GM18870 (cell line): ENCODE measurements around the gene COMMD1.
"Not testable (repeated sequence)": the region's sequence is repeated elsewhere in the genome, so short reads cannot be mapped to it uniquely, and the experiment has no call there.

Experiments used
- ATAC-seq: cut with Tn5 transposase; IDR thresholded peaks from one replicate; pipeline ENCODE4 v1.9.1; 2021; ENCODE audit warnings: moderate library complexity; ENCODE audit not compliant: unreplicated experiment

COMMD1 gene

GRCh38 chr2:62133320-62133823, 227.9 kb downstream of the COMMD1 start:
- ATAC-seq, result no peak

DNA sequence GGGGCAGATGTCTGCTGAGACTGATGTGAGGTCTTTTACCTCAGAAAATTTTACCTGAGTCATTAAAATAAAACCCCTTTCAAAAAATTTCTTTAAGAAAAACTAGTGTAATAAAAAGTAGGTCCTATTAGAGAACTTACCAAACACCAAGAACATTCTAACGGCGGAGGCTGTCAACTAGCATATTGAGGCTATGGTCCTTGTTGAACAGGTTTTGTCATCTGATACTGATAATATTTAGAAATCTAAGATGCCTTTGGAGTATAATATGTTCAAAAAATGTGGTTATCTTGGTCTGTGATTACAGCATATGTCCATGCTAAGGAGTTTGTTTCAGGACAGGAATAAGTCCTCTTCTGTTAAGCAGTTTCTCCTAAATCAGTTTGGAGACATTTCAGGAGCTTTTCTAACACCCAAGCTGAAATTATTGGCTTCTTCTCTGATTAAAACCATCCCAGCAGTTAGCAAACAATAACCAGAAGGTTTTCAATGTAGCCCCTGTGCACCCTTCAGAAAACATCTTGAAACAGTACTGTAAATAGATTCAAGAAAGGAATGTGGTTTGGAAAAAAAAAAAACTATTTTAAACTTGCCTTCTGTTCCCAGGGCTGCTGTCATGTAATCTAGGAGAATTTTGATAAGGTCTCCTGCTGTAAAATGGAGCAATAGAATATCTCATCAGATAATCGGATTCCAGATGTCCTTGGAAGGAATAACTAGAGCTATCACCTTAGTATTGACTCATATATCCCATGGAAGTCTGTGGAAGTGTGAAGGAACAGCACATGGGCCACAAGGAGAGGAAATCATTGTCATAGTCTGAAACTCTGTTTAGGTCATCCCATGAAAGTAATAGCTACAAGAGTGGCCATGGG, 231.7 kb downstream of the COMMD1 start:
- no peak for ATAC-seq

- ATAC-seq, result peak; percentile 44
Measured at GRCh38 chr2:62140426-62141141, 235.1 kb downstream of the COMMD1 start.

GRCh38 chr2:62141142-62141740, 235.8 kb downstream of the COMMD1 start:
- peak; percentile 25 for ATAC-seq

DNA sequence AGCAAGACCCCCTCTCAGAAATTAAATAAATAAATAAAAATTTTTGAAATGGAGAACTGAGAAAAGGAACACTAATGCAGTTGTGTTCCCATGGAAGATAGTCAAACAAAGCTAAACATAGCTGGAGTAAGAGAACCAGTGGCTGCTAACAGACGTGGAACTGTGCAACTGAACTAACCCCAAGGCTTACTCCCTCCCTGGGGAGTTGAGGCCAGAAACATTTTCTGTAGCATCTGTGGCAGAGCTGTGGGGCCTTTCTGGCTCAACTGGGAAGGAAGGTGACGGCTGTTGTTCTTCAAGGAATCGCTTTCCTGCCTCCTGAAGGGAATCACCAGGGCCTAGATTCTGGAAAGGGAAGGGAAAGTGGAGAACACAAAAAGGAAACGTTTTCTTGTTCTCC, 236.6 kb downstream of the COMMD1 start:
- ATAC-seq, result no peak

GRCh38 chr2:62143696-62144095, 238.2 kb downstream of the COMMD1 start:
- no peak for ATAC-seq

DNA sequence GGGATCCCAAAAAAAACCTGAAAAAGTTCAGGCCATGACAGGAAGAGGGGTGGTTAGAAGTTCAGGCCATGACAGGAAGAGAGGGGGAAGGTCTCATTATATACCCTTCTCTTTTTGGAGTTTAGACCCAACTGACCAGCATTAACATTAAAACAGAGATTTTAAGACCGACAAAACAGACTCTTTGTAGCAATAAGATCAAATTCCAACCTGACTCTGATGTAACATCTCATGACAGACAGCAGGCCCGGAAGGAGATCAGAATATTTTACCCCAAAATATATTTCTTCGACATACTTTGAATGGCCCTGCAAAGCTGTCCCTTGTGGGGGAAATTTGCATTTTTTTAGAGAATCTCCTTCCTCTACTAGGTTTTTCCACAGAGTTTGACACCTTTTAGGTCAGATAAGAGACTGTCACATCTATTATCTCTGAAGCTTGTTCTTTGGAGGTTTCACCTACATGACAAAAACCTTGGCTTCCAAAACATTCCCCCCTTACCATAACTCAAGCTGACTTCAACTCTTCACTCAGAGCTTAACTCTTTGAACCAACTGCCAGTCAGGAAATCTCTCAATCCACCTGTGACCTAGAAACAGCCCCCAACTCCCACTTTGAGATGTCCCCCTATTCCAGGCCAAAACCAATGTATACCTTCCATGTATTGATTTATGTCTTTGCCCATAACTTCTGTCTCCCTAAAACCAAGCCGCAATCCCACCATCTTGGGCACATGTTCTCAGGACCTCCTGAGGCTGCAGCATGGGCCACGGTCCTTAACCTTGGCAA, 239.4 kb downstream of the COMMD1 start:
- no peak for ATAC-seq

DNA sequence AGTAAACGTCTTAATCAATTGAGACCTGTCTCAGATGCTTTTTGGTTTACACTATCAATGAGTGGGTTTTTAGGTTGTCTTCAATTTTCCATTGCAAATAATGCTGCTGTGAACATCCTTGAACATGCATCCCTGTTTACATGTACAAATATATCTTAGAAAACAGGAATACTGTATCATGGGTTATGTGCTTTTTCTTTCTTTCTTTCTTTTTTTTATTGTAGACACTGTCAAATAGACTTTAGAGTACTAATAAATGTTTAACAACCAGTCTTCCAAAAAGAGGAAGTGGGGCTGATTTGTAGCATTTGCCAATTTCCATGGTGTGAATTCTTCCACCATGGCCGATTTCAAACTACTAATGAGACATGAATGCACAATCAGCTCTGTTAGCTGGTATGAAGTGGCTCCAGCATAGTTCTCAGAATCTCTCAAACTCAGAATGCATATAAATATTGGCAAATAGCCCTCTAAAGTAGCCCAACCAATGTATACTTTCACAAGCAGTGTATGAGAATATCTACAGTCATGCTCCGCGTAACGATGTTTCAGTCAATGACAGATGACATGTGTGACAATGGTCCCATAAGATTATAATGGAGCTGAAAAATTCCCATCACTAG, 240.1 kb downstream of the COMMD1 start:
- peak; percentile 45 for ATAC-seq

DNA sequence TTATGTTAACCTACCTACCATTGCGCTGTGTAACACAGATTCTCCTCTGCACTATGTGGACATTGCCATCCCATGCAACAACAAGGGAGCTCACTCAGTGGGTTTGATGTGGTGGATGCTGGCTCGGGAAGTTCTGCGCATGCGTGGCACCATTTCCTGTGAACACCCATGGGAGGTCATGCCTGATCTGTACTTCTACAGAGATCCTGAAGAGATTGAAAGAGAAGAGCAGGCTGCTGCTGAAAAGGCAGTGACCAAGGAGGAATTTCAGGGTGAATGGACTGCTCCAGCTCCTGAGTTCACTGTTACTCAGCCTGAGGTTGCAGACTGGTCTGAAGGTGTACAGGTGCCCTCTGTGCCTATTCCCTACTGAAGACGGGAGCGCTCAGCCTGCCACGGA, 241.3 kb downstream of the COMMD1 start:
- ATAC-seq, result not testable (repeated sequence)

DNA sequence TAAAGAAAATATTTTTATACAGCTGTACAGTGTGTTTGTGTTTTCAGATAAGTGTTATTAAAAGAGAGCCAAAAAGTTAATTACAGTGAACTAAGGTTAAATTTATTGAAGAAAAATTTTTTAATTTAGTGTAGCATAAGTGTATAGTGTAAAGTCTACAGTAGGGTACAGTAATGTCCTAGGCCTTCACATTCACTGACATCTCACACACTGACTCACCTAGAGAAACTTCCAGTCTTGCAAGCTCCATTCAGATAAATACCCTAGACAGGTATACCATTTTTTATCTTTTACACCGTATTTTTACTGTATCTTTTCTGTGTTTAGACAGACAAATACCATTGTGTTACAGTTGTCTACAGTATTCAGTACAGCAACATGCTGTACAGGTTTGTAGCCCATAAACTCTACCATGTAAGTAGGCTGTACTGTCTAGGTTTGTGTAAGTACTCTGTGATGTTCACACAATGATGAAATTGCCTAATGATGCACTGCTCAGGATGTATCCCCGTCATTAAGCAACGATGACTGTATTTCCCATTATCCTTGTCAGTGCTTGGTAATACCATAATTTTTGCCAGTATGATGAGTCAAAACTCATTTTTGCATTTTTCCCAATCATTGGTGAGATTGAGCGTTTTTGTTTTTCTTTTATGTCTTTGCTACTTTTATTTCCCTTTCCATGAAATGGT, 242.3 kb downstream of the COMMD1 start:
- no peak for ATAC-seq

DNA sequence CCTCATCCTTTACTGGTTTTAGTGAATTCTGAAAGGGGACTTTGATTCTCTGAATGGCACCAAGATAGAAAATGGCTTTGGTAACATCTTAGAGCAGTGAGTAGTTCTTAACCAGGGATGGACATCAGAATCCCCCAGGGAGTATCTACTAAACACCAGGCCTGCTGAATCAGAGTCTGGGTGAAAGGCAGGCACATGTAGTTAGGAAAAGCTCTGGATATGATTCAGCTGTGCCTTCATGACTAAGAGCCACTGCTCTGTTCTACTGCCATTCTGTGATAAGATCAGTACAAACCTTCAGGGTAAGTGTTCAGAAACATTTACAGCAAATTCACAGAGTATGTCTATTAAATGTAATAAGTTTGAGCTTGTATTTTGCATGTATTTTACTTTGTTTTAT, 244.2 kb downstream of the COMMD1 start:
- ATAC-seq, result no peak

DNA sequence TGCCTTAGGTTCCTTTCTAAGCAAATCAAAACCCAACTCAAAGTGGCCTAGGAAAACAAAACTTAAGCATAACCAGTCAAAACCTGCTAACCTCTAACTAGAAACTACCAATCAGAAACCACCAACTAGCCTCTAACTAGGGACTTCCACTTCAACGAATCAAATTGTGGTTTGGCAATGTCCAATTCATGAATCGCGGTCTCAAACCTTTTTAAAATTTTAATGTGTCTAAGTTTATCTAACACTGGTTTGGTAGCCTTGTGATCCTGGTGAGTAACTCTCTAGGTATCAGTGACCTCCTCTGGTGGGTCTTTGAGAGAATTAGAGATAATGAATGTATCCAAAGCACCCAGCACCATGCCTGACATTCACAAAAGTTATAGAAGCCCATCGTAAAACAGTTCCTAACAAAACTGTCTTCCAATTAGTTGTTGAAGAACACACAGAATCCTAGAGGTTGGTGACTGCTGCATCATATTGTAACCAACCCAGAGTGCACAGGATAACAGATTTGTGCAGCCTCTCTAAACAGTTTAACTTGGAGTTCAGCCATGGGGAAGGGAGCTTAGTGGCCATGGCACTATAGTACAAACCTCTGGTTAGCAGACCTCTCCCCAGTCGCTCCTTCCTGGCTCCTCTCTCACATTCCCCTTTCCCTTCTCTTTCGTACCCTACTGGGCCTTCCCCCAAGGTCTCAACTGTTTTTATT, 245.3 kb downstream of the COMMD1 start:
- no peak for ATAC-seq

DNA sequence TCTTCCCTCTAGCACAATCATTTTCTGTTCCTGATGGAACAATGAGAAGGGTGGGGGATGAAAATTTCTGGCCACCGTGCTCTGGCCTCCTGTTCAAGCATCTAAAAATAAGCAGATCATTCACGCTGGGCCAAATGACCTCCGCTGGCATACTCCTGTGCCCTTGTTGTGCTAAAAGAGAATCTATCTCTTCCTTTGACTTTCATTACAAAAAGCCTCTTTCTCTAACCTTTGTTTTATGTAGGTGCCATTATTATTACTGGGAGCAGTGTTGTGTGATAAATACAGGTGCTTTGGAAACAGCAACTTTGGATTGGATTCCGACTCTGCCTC, 245.8 kb downstream of the COMMD1 start:
- no peak for ATAC-seq

DNA sequence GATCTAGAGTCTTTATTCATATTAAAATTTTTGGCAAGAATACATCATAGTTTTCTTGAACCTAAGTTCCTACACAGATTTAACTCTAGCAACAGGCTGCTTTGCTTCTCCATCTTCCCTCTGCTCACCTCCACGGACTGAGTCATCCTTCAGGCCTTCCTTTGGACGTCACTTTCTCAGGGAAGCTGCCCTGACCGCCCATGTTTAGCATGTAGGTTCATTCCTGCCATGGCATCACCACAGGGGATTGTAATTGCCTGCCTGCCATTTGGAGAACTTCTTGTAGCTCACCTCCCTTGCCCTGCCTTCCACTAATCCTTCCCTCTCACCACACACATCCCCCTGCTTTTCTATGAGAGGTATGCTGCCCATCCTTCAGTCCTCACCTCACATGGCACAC, 246.5 kb downstream of the COMMD1 start:
- no peak for ATAC-seq

GRCh38 chr2:62156861-62157496, 251.5 kb downstream of the COMMD1 start:
- no peak for ATAC-seq

DNA sequence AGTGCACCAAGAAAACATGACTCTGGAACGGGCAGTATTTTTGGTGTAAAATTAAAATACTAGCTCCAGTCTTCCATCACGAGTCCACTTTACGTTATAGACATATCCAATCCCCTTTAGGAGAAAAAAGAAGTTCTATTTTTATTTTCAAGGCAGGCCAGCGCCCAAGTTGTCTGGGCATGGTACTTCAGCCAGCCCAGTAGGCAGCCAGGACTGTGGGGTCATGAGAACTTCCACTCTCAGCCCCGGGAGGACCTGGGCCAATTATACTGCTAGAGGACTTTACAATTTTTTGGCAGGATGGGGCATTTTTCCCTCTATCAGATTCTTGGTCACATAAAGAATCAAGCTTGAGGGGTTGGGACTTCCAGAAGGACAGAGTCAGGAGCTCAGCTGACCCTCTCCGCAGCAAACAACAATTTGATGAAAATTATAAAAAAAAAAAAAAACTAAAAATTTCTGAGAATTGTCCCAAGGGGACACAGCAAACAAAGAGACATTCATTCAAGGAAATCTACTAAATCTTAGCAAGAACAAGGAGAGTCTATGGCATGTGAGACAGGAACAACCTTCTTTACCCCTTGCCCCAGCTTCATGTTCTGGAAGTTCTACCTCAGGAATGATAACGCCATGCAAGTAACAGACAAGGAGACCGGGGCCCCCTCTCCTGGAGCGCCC, 253.1 kb downstream of the COMMD1 start:
- no peak for ATAC-seq

GRCh38 chr2:62160691-62161090, 255.2 kb downstream of the COMMD1 start:
- not testable (repeated sequence) for ATAC-seq

DNA sequence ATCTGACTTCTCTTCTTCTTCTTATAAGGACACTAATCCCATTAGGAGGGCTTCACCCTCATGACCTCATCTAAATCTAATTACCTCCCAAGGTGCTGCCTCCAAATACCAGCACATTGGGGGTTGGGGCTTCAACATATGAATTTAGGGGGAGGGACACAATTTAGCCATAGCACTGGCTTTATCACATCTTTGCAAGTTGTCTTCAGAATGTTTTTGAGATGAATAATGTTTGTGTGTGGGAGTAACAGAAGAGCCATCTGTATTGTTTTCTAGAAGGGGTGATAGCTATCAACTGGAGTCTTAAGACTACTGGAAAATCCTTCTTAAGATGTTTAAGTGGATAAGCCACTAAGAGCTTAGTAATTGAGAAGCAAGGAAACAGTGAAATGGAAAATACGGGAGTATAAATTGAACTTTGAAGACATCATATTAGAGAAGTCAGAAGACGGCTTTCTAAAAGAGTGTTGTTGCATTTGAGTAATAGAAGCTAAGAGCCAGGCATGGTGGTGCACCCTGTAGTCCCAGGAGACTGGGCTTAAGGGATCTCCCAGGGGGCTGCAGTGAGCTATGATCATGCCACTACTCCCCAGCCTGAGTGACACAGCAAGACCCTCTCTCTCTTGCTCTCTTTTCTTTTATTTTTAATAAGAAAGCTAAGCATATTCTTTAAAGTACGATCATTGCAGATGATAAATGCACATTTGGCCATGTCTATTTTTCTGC, 257.8 kb downstream of the COMMD1 start:
- ATAC-seq, result no peak
